OCI-LY1 (cell line): ENCODE data around the gene STK25.

ENCODE experiments used
- H2AFZ ChIP-seq: fragments of 200-600 bp; sonication (generic), shearing (Covaris generic); 2 replicates; pipeline ENCODE4 v1.6.0; 2014; ENCODE audit warnings: antibody characterized with exemption, mild to moderate bottlenecking, low read length
- H3F3A ChIP-seq: fragments of 200-600 bp; sonication (generic), shearing (Covaris generic); 2 replicates; pipeline ENCODE4 v1.6.0; 2014; ENCODE audit warnings: mild to moderate bottlenecking, antibody characterized with exemption, low read length, moderate library complexity; ENCODE audit not compliant: insufficient read depth
- H3K27ac ChIP-seq: fragments of 200-600 bp; sonication (generic); 2 replicates; pipeline ENCODE4 v1.5.1; 2014; ENCODE audit warnings: low read length, mixed run types, mild to moderate bottlenecking, low read depth; ENCODE audit not compliant: poor library complexity, severe bottlenecking
- H3K27me3 ChIP-seq: fragments of 200-600 bp; sonication (generic); 2 replicates; pipeline ENCODE4 v1.6.0; 2014; ENCODE audit warnings: antibody characterized with exemption, mild to moderate bottlenecking, low read length, moderate library complexity; ENCODE audit not compliant: insufficient read depth
- H3K36me3 ChIP-seq: fragments of 200-600 bp; sonication (generic); 2 replicates; pipeline ENCODE4 v1.6.1; 2014; ENCODE audit warnings: mild to moderate bottlenecking, antibody characterized with exemption, low read length, moderate library complexity, mixed read lengths; ENCODE audit not compliant: insufficient read depth
- H3K4me1 ChIP-seq: fragments of 200-600 bp; sonication (generic); 2 replicates; pipeline ENCODE4 v1.5.1; 2014; ENCODE audit warnings: mild to moderate bottlenecking, low read length, moderate library complexity; ENCODE audit not compliant: insufficient read depth, severe bottlenecking
- H3K4me2 ChIP-seq: fragments of 200-600 bp; sonication (generic), shearing (Covaris generic); 2 replicates; pipeline ENCODE4 v1.6.1; 2014; ENCODE audit warnings: low read length
- H3K4me3 ChIP-seq: fragments of 200-600 bp; sonication (generic); 2 replicates; pipeline ENCODE4 v1.5.1; 2014; ENCODE audit warnings: low read length, low read depth, mild to moderate bottlenecking, mixed read lengths; ENCODE audit not compliant: poor library complexity, severe bottlenecking
- H3K79me2 ChIP-seq: fragments of 200-600 bp; shearing (Covaris generic); 2 replicates; pipeline ENCODE4 v1.6.1; 2016; ENCODE audit warnings: mixed run types, low read length, mixed read lengths; ENCODE audit not compliant: insufficient read depth
- H3K9ac ChIP-seq: fragments of 200-600 bp; sonication (generic), shearing (Covaris generic); 2 replicates; pipeline ENCODE4 v1.6.1; 2014; ENCODE audit warnings: mild to moderate bottlenecking, low read length, mixed read lengths
- H3K9me2 ChIP-seq: fragments of 200-600 bp; sonication (generic), shearing (Covaris generic); 2 replicates; pipeline ENCODE4 v1.6.1; 2014; ENCODE audit warnings: low read depth, mild to moderate bottlenecking, low read length, mixed read lengths
- H3K9me3 ChIP-seq: fragments of 200-600 bp; shearing (Covaris generic); 2 replicates; pipeline ENCODE4 v1.6.1; 2014; ENCODE audit warnings: low read length, mixed read lengths
- H4K20me1 ChIP-seq: fragments of 200-600 bp; sonication (generic), shearing (Covaris generic); 2 replicates; pipeline ENCODE4 v1.6.0; 2016; ENCODE audit warnings: mild to moderate bottlenecking, low read length; ENCODE audit not compliant: insufficient read depth
- EZH2 ChIP-seq: fragments of 200-600 bp; sonication (generic), shearing (Covaris generic); IDR thresholded peaks from 2 replicates; pipeline ENCODE4 v1.8.0; 2017; ENCODE audit warnings: borderline replicate concordance, mixed run types, mild to moderate bottlenecking, antibody characterized with exemption, low read length, moderate library complexity, mixed read lengths
- TF ChIP-seq, protein P1 (sequence below): fragments of 200-600 bp; sonication (generic), shearing (Covaris generic); IDR thresholded peaks from 2 replicates; pipeline ENCODE4 v1.5.1; 2017; ENCODE audit warnings: mild to moderate bottlenecking, antibody characterized with exemption, low read length, moderate library complexity, mixed read lengths

The STK25 gene

GRCh38 chr2:241466230-241466629, 42.2 kb downstream of the STK25 start:
- Histone ChIP-seq H3K79me2 (no peaks in the 10 kb centered on the region), H3K4me2 (no peak overlapping the region), H3K9me2 (no peaks in the 10 kb centered on the region), H2AFZ (no peak overlapping the region), H4K20me1 (no peaks in the 10 kb centered on the region), H3K4me3 (no peak overlapping the region), H3K36me3 (no peaks in the 10 kb centered on the region), H3F3A (no peaks in the 10 kb centered on the region), H3K4me1 (no peaks in the 10 kb centered on the region), H3K27ac (no peak overlapping the region), H3K9me3 (no peaks in the 10 kb centered on the region), H3K9ac (no peak overlapping the region), H3K27me3 (0 out of 2 replicates have a peak, but pooled peaks cover 6% of the 10 kb centered on the region)
- no peak for TF ChIP-seq EZH2
- TF ChIP-seq, protein P1, sequence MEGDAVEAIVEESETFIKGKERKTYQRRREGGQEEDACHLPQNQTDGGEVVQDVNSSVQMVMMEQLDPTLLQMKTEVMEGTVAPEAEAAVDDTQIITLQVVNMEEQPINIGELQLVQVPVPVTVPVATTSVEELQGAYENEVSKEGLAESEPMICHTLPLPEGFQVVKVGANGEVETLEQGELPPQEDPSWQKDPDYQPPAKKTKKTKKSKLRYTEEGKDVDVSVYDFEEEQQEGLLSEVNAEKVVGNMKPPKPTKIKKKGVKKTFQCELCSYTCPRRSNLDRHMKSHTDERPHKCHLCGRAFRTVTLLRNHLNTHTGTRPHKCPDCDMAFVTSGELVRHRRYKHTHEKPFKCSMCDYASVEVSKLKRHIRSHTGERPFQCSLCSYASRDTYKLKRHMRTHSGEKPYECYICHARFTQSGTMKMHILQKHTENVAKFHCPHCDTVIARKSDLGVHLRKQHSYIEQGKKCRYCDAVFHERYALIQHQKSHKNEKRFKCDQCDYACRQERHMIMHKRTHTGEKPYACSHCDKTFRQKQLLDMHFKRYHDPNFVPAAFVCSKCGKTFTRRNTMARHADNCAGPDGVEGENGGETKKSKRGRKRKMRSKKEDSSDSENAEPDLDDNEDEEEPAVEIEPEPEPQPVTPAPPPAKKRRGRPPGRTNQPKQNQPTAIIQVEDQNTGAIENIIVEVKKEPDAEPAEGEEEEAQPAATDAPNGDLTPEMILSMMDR, result no peak

GRCh38 chr2:241465543-241465942, 42.8 kb downstream of the STK25 start:
- no peaks in the 10 kb centered on the region for H3K9me2 ChIP-seq
- H3K36me3 ChIP-seq, result no peaks in the 10 kb centered on the region
- no peak for TF ChIP-seq EZH2
- TF ChIP-seq, protein P1, result no peak
- no peak overlapping the region for H3K4me3 ChIP-seq
- no peaks in the 10 kb centered on the region for H3K4me1 ChIP-seq
- no peak overlapping the region for H2AFZ ChIP-seq
- H3F3A ChIP-seq, result no peaks in the 10 kb centered on the region
- 0 out of 2 replicates have a peak, but pooled peaks cover 6% of the 10 kb centered on the region for H3K27me3 ChIP-seq
- no peaks in the 10 kb centered on the region for H4K20me1 ChIP-seq
- no peaks in the 10 kb centered on the region for H3K79me2 ChIP-seq
- no peak overlapping the region for H3K4me2 ChIP-seq
- no peak overlapping the region for H3K9ac ChIP-seq
- H3K27ac ChIP-seq, result no peak overlapping the region
- no peaks in the 10 kb centered on the region for H3K9me3 ChIP-seq

GRCh38 chr2:241463276-241464135, 44.9 kb downstream of the STK25 start:
- Histone ChIP-seq H3K79me2 (no peaks in the 10 kb centered on the region), H3K27ac (no peak overlapping the region), H3K9ac (no peak overlapping the region), H3K4me2 (no peak overlapping the region), H3K9me3 (no peaks in the 10 kb centered on the region), H3F3A (no peaks in the 10 kb centered on the region), H3K27me3 (0 out of 2 replicates have a peak, but pooled peaks cover 6% of the 10 kb centered on the region), H3K36me3 (no peaks in the 10 kb centered on the region), H3K9me2 (no peaks in the 10 kb centered on the region), H3K4me3 (no peak overlapping the region), H3K4me1 (no peaks in the 10 kb centered on the region), H2AFZ (no peak overlapping the region), H4K20me1 (no peaks in the 10 kb centered on the region)
- TF ChIP-seq, protein P1, result no peak
- TF ChIP-seq EZH2, result no peak
